ENCODE results near the gene PHAF1.
A peak's percentile ranks its signal among the peaks of the same experiment; 100 is the strongest.

The PHAF1 gene

DNA sequence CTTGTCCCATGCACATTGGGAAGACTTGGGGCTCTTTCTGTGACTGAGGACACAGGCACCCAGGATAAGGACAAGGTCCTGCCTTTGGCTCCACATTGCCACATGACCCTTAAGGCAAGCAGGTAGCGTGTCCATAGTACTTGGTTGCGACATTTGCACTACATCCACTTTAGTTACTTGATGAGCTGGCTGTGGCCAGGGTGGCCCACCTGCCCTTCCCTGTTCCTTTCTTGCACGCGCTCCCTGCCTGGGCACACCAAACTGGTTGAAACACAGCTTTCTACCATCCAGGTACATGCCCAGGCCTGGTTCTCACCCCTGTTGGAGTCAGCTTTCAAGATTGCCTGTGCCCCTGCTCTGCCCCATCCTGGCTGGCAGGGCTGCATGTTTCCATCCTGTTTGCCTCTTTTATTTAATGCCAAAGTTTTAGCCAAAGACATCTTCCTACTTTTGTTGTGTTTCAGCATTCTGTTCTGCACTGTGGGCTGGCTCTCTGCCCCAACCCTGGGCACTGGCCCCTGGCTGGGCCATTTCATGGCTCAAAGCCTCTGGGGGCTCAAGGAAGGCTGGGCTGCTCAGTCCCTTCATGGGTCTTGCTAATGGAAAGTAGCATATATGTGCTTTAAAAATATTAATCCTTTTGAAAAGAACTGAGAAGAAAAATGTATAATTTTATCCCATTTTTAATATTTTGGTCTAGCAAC, 37.8 kb downstream of the PHAF1 start:
- no peak for DNase-seq (ENCODE audit: low spot score)

DNA sequence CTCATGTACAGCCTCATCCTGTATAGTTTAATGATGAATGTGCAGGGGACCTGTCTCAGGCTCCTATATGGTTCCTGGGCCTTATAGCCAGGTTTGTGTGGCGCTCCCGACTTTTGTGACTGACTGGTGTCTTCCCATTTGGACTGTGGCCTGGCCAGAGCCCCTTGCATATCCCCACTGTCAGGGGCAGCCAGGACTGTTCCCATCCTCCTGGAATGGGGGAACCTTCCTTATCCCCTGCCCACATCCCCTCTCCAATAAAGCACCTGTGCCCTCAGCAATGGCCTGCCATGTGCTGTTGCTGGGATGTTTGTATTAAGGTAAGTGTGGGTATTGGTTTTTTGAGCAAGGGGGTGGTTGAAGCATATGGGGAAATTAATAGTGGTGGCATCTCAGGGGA, 38.5 kb downstream of the PHAF1 start:
- DNase-seq (ENCODE audit: low spot score) = no peak

DNA sequence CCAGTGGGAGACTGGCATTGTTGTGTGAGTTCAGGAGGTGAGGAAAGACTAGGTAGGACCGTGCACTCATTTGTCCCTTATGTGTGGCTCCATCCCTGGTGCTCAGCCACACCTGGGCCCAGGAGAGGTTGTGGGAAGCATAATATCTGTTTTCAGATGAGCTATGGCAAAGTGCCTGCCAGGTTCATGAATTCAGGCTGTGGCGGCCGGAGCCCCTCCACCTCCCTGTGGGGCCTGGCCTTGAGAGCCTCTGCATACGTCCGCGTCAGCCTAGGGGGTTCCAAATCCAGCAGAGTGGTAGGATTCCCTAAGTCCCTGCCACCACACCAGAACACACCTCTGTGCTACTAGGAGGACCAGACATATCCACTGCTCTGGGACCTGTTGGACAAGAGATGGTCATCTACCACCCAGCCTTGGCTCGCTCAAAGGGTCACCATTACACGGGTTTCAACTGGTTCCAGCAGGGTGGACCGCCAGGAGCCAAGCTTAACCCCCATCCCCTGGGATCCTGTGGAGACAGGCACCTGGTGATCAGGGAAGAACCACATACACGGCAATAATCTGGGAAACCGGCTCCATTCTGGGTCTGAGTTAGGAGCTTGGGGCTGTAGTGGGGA, 39.0 kb downstream of the PHAF1 start:
- no peak for DNase-seq (ENCODE audit: low spot score)

DNA sequence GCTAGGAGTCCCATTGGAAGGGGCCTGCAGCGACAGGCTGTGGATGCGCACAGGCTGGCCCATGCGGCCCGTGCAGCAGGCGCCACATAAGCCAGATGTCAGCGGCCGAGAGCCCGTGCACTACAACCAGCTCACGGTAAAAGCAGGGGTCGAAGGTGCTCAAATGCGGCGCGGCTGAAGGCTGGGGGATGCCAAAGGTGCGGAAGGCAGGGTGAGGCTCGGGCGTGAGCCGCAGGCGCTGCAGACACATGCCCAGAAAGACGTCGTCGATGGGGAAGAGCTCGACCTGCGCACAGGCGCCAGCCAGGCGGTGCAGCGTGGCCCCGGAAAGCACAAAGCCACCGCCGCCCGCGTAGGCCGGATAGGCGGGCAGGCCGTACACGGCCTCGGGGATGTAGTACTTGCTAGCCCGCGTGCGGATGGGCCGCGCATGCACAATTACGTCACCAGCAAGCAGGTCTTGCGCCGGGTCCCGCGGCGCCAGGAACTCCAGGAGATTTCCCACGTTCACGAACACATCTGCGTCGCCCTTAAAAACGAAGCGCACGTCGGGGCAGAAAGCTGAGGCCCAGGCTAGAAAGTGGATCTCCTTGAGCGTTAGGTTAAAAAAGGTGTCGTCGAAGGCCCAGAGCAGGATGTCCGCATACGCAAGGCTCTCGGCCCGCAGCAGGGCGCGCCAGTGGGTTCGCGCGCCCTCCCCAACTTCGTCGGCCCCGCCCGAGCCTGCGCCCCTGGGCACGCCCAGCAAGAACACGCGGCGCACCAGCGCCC, 39.7 kb downstream of the PHAF1 start:
- no peak for DNase-seq (ENCODE audit: low spot score)

DNA sequence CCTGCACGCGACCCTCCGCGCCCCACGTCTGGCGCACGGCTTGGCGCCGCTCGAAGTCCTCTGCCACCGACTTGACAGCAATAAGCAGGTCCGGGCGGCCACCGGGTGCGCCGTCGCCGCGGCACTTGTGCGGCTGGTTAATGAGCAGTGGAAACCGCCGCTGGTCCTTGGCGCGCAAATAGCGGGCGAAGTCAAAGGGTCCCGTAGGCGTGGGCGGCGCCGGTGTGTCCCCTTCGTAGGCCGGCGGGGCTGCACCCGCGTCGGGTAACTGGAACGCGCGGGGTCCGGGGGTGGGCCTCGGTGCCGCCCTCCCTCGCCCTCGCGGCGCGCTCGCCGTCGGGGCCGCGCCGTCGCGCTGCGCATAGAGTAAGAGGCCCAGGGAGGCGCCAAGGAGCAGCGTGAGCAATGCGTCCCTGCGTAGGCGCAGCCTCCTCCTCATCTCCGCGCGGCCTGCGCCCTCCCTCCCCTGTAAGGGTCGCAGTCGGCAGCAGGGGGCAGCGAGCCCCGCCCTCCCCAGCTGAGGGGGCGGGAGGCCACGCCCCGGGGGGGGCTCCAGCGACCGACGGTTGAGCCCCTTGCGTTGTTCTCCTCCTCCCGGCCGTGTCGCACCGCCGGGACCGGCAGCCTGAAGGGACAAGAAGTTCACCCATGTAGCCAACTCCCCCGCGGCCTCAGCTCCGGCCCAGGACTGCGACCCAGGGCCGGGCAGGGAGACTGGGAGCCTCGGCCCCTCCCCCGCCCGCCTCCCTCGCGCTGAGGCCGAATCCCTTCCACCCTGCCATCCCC, 40.5 kb downstream of the PHAF1 start:
- DNase-seq (ENCODE audit: low spot score) = no peak

DNA sequence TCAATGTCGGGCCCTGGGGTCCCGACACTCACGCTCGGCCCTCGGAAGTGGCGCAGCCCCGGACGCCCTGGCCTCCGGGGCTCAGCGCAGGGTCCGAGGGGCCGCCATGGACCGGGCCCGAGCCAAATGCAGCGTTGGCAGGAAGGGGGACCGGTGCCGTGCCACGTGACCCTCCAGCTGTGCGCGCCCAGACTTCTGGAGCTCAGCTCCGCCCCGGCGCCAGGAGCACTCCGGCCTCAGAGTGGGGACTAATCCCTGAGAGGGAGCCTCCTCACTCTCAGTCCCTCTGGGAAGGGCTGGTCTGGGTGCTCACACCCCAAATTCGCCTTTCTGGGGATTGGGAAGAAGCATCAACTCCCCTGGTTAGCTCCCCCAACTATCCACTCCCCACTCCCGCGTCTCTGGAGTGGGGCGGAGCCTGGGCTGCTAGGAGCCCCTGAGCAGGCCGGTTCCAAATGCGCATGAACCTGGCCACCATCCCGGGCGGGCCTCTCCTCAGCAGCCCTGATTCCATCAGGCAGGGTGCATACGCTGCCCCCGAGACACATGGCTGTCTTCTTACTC, 41.2 kb downstream of the PHAF1 start, which contains the start of gene B3GNT9:
TSS of gene B3GNT9 (minus strand) at position 166 of the 564 bp plus-strand sequence. CDS start 513 bp downstream, outside the sequence.
- DNase-seq (ENCODE audit: low spot score) = no peak

DNA sequence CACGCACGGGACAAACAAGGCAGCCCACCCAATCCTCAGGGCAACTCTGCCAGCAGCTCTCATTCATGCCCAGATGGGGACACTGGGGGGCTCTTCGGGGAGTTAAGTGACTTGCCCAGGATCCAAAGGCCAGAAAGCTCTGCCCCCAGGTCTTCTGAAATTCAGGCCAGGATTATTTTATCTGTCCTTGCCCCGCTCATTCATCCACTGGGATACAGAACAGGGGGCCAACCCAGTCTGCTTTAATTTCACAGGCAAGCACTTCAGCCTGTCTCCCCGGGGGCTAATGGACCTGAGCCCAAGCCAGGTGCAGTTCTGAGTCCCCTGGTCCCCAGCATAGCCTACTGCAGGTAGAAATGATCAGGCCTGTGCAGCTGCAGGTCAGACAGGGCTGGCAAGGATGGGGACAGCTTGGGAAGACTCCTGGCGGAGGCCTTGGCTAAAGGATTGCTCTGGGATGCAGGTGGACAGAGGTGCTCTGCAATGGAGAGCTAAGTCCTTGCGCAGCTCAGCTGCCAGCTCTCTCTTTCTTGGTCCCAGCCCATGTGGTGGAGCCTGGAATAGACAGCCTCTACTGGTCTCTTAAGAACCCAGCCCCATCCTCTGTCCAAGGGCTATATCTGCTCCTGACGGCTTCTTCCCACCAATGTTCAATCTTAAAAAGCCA, 41.8 kb downstream of the PHAF1 start:
- DNase-seq (ENCODE audit: low spot score) = no peak

DNA sequence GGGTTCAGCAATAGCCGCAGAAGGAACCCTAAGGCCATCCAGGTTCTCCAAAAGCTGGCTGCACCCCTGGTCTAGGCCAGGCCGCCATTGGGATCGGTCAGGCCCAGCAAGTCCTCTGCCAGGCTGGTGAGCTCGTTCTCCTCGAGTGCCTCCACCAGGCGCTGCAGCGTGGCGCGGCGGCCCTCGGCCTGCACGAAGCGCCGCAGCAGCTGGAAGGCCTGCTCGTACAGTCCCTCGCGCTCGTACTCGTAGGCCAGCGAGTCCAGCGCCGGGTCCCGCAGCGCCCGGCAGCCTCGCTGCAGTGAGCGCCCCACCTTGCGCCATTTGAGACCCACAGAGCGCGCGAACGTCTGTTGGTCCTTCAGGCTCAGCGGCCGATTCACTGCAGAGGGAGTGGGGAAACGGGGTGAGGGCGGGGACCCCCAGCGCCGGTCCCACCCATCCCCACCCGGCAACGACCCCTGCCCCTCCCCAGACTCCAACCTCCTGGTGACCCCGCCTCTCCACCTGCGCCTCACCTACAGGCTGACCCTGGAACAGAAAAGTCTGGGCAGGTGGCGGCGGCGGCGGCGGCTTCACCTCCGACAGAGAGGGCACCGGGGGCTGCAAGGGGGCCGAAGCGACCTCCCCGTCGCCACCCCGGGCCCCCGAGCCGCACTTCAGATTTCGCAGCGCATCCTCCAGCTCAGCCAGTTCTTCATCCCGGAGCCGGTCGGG, 45.0 kb downstream of the PHAF1 start:
- DNase-seq (ENCODE audit: low spot score) = no peak

DNA sequence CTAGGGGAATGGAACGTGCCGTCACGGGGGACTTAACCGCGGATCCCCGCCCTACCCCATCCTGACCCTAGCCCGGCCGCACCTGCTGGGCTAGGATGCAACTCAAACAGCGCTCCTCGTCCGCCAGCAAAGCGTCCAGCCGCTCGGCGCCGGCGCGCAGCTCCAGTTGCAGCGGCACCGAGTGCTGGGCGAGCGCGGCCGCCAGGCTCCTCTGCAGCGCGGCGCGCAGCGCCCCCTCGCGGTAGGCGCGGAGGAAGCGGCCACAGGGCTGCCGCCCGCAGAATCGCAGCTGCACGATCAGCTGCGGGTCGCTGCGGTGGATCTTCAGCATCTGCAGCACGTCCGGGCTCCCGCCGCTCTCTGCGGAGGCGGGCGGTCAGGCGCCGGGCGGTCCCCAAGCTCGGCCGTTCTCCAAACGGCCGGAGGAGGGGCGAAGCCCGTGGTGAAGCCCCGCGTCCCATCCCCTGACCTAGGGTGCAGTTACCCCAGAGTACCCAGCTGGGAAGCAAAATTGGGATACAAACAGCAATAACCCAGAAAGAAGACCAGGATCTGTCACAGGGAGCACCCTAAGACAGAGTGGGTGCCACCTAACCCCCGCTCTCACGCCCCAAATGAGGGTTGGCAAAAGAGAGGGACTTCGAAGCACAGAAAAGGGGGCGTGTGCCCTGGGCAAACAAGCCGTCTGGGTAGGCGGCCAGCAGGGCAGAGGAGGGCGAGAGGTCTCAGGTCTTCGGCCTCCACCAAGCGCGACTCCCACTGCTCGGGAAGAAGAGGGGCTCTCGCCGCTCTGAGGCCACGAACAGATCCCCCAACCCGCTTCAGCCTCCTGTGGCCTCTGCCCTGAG, 45.8 kb downstream of the PHAF1 start:
- peak; percentile 74 for DNase-seq (ENCODE audit: low spot score)

DNA sequence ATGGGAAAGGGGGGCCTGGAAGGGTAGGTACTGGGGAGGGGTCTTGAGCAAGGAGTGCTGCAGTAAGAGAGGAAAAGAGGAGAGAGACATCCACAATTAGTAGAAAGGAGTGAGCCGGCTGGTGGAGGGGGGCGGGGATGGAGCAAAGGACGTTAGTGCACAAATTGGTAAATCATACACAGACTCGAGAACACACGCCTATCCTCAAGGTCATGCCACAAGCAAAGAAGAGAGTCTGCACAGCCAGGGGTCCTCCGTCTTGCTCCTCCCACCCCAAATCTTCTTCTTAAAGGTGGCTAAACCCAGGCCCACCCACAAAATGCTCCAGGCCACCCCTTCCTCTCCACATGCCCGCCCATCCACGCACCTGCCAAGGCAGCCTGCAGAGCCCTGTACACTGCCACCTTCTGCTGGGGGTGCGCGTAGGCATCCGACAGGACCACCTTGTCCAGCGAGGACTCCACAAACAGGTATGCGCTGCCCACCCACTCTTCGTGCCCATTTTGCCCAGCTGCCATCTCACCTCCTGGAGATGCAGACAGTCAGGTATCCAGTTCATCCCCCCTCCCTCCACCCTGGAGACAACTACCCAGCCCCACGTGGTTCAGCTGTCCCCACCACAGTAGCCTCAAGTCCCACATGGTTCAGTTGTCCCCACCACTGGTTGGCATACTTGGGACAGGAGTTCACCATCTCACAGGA, 46.6 kb downstream of the PHAF1 start:
- DNase-seq (ENCODE audit: low spot score) = no peak

DNA sequence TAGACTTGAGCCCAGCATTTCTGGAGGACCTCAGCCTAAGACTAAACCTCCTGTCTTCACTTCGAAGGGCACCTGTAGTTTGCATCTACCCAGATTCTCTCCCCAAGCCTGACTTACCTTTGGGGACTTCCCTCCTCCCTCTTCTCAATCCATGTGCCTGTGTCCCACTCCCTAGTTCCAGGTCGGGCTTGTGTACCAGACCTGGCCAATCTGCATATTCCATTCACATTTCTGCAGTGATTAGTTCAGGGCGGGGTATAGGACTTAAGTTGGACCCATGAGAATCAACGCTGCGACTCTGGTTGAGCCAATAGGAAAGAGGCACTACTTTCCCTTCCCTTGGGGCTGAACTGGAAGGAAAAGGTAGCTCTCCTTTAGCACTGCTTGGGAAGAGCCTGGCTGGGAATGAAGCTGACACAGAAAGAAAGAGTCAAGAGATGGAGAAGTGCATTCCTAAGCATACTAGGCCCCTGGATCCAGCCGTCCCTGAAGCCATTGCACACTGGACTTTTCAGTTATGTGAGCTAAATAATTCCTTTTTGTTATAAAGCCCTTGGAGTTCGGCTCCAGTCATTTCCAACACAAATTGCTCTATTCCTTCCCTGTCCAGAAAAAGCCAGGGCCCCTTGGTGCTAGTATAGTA, 47.5 kb downstream of the PHAF1 start:
- DNase-seq (ENCODE audit: low spot score) = no peak

DNA sequence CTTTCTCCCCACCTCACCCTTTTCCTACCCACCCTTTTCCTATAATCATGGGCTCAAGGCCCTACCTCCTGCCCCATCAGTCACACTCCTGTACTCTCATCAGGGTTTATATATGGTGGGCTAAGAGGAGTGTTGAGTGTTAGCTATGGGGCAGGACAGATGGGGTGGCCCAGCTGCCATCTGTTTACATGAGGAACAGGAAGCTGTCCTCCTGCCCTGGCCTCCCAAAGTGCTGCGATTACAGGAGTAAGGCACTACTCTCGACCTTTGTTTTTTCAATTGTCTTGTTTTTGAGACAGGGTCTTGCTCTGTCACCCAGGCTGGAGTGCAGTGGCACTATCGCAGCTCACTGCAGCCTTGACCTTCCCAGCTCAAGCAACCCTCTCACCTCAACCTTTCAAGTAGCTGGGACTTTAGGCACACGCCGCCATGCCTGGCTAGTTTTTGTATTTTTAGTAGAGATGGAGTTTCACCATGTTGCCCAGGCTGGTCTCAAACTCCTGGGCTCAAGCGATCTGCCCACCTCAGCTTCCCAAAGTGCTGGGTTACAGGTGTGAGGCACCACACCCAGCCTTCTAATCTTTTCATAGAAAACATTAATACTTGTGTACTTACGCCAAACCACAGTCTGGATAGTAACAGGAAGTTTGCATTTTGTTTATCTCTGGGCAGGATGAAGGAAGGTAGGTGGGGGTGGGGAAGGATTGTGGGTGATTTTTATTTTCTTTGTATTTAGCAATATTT, 48.3 kb downstream of the PHAF1 start:
- DNase-seq (ENCODE audit: low spot score) = no peak

DNA sequence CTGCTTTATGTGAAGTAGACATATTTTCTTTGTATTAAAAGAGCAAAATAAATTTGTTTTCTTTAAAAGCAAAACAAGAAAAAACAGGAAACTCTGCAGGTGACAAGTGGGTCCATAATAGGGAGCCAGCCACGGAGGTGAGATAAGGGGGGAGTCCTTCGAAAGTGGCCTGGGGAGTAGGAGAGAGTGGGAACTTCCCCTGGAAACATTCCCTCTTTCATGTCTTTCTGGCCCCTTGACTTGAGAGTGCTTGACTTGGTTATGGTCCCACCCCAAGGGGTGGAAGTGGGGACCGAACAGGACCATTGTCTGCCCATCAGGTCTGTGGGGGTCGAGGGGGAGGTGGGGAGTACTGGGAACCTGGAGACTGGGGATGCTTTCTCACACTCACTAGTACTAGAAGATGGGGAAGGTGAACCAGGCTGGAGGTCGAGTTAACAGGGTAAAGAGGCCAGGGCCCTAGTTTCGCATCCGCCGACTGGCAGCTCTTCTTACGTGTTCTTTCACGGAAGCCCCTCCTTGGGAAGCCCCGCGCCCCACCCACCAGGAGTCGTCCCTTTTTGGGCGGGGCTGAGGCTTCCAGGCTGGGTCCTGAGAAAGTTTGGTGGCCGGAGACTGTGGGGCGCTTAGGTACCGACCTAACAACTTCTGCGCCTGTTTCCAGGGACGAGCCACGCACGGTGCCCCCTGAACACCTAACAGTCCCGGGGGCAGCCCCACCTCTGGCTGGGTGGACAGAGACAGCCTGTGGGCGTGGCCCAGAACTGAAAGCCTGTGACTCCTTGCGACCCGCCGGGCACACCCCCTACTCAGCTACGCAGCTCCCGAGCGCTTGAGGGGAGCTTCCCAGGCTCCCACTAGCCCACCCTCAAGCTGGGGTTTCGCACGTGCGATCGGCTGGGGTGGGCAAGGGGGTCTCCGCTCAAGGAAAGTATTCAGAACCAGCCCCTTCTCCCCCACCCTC, 49.2 kb downstream of the PHAF1 start:
- peak; percentile 42 for DNase-seq (ENCODE audit: low spot score)

DNA sequence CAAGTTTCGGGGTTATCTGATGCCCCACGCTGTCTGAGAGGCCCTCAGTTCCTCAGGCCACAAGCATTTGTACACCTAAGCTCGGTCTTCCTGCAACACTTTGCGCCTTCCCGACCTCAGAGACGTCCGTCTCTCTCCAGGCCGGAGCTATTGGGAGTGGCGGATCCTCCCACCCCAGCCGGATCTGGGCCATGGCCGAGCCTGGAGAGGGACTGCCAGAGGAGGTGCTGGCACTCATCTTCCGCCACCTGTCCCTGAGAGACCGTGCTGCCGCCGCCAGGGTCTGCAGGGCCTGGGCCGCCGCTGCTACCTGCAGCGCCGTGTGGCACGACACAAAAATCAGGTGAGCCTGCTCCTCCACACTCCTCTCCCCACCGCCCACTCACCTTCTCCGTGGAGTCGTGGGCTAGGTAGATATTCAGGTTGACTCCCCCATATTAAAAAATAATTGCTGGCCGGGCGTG, 51.9 kb downstream of the PHAF1 start:
- DNase-seq (ENCODE audit: low spot score) = no peak

DNA sequence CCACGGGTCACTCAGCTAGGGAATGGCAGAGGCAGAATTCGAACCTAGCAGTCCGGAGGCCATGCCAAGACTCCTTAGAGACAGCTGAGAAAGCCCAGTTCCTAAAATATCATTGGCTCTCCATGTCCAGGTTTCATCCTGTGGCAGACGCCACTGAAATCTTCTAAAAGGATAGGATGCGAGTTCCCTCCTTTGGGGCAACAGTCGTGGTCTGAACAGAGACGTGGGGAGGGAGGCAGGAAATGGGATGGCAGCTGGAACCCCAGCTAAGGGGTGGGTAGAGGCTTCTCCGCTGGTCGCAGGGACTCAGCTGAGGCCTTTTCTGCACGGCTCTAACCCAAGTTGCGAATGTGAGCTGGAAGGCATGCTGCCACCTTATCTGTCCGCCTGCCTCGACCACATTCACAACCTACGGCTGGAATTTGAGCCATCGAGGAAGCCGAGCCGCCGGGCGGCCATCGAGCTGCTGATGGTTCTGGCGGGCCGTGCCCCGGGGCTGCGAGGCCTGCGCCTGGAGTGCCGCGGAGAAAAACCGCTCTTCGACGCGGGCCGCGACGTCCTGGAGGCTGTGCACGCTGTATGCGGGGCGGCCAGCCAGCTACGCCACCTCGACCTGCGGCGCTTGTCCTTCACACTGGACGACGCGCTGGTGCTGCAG, 52.9 kb downstream of the PHAF1 start:
- no peak for DNase-seq (ENCODE audit: low spot score)
